Renal cortical epithelial cell (primary cell): ENCODE data around the gene SP6. TPM values are rescaled to one million over a fixed set of nuclear protein-coding genes. Genes with fewer than 3 reads are reported as not detected.

ENCODE experiments used
- DNase-seq: peaks from one replicate; pipeline ENCODE4 v3.0.0-alpha.2; 2011; ENCODE audit warnings: low read depth
- total RNA-seq: library from RNA; depleted of rRNA; stranded (reverse); fragments of >200 nt; gene quantifications from 2 replicates; pipeline ENCODE4 v1.2.3, GENCODE V29; 2014

The SP6 gene
- total RNA-seq, 1 donor from 2014 or later, result 1.2 TPM

DNA sequence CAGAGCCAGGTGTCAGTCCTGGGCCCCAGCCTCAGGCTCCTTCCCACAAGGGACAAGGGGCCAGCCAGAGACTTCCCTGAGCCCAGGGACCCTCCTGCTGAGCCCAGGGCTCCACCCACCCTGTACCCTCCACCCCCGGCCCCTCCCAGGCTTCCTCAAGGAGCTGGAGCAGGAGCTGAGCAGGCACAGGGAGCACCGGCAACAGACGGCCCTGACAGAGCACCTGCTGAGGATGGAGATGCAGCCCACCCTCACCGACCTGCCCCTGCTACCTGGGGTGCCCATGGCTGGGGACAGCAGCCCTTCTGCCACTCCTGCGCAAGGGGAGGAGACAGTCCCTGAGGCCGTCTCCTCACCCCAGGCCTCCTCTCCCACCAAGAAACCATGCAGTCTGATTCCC lies 14.4 kb downstream of the SP6 start:
- no peak for DNase-seq

DNA sequence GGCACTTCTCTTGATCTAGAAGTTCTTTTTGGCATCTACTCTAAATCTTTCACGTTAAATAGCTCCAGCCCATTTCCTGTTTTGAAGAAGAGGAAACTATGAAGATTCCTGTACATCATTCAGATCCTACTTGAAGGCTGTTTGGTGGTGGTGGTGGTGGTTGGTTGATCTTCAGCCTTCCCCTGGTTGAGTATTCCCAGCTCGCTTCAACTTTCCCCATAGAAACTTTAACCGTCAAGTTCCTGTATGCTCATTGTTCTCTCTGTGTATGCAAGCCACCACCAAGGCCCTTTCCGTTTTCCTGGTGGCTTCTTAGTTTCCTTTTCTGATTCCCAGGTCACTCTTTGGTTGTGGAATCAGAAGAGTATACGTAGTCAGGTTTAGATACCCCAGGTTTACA lies 16.2 kb downstream of the SP6 start:
- DNase-seq, result no peak

DNA sequence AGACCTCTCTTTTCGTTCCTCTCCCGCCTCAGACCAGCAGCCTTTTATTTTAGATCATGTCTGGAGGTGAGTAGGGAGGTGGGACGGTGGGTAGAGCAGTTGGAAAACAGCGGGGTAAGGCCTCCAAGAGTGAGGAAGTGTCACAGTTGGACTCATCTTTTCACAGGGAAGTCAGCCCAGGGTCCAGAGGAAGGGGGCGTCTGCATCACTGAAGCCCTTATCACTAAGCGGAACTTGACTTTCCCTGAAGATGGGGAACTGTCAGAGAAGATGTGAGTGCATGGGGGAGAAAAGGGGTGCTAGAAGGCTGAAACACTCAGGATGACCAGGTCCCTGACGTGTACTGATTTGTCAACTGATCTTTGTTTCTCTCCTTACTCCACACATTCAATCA lies 19.0 kb downstream of the SP6 start:
- DNase-seq, result no peak

DNA sequence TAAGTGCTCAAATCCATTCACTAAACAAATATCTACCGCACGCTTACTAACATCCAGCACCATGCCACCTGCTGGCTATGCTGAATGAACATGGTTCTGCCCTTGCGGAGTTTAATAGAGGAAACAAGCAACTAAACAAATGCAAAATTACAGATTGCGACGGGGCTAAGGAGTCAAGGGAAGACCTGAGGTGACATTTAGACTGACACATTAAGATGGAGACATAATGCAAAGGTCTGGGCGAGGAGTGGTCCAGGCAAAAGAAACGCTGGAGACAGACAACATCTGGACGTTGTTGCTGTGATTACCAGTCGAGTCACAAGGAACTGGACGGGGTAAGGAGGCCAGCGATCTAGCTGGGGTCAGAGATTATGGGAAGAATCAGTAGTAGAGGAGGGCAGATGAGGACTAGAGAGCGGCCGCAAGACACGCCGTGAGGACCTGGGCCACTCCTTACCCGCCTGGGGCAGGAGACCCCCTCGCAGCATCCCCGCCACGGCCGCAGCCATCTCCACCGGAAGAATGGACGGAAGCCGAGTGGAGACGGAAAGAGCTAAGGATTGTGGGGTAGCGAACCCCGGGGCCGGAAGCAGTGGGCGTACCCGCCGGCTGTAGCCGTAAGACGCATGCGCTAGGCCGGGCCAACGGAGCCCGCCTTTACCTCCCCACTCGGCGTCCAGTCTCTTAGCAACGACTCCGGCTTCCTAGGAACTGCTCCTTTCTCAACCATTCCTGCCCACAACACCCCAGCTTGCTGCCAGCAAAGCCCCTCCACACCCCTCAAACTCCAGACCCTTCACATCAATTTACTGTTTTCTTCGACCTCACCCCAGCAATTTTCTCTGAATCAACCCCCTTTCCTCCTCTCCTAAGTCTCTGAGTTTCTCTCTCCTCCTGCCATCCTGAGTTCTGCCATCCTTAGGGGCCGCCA lies 19.7 kb downstream of the SP6 start, which contains the start of the genes LRRC46 and MRPL10:
LRRC46 (plus strand) TSS at position 668 of the 931 bp plus-strand sequence. CDS start 320 bp downstream, outside the sequence.
MRPL10 (minus strand) TSS at position 539 of the 931 bp plus-strand sequence; CDS start at position 509, 30 bp downstream.
- peak; percentile 81 for DNase-seq

DNA sequence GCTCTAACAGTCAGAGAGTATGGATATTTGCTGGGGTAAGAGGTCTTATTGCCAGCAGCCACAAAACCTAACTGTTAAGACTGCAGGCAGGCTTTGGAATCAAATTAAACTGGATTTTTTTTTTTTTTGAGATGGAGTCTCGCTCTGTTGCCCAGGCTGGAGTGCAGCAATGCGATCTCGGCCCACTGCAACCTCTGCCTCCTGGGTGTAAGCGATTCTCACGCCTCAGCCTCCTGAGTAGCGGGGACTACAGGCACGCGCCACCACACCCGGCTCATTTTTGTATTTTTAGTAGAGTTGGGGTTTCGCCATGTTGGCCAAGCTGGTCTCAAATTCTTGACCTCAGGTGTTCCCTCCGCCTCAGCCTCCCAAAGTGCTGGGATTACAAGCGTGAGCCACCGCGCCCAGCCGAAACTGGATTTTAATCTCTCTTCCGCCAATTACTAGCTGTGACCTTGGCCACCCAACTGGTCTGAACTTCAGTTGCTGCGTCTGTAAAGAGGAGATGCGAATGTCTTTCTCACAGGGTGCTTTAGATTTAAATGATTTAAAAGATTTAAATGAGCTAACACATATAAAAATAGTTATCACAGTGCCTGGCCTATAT lies 20.5 kb downstream of the SP6 start:
- DNase-seq, result no peak

DNA sequence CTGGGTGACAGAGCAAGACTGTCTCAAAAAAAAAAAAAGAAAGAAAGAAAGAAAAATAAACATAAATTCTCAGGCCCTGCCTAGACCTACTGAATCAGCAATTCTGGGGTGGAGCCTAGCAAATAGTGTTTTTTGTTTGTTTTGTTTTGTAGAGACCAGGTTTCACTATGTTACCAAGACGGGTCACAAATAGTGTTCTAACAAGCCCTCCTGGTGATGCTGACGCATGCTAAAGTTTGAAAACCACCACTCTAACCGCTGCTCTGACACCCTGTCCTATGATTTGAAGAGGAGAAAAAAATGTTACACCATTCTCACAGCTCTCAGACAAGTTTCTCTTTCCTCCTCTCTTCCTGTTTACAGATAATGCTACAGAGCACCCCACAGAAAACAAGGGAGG lies 21.1 kb downstream of the SP6 start:
- DNase-seq, result no peak

DNA sequence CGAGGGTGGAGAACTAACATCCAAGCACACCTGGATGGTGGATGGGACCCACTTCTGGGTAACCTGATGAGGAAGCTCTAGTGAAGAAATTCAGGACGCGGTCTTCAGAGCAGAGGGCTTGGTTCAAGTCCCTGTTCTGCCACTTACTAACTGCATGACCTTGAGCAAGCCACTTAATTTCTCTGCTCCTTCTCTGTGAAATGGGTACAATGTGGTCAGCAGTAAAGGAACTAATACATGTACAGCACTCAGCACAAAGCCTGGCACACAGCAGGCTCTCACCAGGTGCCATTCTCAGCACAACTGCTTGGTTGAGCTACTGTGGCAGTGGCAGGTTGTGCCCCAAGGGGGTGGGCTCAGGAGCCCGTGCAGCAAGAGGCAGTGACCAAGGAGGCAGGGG lies 27.4 kb downstream of the SP6 start:
- DNase-seq, result no peak

DNA sequence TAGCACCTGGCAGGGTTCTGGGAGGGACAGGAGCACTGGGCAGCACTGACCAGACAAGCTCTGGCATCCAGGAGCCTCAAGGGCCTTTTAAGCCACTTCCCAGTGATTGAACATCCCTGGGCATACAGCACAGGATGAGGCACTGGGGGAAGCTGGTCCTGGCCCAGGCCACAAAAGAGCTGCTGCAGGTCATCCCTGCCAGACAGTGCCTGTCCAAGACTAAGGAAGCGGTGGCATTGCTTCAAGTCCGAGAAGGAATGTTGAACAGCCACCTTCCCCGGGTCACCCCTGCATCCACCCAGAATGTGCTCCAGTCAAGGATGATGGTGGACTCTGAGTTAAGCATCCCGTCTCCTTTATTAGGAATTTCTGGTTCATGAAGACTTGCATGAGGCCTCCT lies 28.2 kb downstream of the SP6 start:
- DNase-seq, result no peak

DNA sequence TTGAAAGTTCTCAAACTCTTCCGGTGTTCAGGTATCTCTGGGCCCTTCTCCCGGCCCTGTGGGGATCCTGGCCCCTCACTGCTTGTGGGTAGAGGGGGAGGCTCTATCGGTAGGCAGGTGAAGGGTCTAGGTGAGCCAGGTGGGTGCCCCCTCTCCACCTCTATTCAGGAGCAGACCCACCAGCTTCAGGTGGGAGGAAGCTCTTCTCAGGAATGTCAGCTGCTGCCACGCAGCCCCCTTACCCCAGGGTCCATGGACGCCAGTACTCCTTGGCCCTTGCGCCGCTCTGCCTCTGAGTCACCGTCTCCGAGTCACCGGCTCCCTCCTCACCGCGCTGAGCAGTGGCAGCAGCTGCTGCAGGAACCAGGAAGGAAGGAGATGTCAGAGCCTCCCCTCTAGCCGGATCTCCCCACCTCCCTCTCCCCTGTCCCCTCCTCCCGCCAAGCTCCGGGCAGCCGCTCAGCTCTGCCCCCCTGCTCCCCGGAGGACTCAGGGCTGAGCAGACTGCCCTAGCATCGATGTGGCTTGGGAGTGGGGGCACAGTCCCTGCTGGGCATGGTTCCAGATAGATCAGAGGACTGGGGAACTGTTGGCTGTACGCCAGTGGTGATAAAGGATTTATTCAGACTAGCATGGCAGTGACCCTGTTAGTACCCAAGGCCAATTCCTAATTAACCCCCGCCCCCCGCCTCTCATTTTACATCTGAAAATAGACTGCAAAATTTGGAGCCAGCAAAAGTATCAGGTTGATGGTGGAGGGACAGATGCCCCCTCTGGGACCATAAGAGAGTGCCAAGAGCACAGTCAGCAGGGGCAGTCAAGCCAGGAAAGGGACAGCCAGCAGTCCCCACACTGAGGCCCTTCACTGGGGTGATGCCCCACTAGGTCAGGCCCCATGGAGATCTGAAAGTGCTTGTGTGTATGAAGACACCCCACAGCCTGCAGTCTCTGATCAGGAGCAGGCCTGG lies 29.3 kb downstream of the SP6 start, which contains the start of gene OSBPL7:
OSBPL7 (minus strand) TSS at position 371 of the 968 bp plus-strand sequence. CDS start 1,516 bp downstream, outside the sequence.
- peak; percentile 80 for DNase-seq

DNA sequence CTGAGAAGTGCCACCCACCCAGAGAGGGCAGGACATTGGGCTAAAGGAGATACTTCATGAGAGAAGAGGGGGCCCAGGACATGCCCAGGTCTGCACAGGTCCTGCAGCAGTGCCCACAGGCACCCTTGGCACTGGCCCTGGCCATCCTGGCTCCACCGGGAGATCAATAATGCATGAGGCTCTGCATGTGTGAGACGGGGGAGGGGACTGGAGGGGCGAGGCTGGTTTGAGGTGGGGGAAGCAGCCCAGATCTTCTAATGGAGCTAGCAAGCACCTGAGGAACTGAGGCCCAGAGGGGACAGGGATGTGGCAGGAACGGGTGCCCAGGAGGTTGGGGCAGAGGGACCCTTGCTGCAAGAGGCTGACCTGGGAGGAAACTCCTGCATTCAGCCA lies 29.9 kb downstream of the SP6 start:
- DNase-seq, result no peak

DNA sequence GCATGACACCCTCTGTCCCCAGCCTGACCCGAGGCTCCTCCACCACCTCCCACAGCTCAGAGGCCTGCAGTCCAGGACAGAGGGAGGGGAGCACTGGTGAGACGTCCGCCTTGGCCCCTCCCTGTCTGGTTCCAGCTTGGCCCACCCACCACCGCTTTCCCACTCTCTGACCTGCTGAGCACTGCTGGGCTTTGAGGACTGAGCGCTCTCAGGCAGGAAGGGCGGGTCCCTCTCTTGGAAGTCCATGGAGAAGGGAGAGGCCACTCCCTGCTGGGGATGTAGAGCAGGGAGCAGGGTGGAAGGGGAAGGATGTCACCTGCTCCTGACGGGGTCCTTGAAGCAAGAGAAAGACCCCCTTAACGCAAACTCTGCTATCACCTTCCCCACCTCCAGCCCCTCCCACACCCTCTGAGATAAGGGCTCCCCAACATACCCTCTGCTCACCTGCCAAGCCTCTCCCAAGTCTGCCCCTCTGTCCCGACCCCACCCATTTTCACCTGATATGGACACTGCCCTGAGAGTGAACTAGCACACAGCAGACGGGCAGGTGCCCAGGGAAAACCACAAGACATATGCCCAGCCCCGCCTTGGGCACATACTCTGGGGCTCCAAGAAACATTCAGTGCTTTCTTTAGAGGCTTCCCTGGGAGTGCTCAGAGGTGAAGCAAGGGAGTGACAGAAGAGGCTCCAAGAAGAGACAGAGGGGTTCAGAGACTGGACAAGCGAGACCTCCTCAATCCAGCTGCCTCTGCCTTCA lies 30.8 kb downstream of the SP6 start:
- no peak for DNase-seq

DNA sequence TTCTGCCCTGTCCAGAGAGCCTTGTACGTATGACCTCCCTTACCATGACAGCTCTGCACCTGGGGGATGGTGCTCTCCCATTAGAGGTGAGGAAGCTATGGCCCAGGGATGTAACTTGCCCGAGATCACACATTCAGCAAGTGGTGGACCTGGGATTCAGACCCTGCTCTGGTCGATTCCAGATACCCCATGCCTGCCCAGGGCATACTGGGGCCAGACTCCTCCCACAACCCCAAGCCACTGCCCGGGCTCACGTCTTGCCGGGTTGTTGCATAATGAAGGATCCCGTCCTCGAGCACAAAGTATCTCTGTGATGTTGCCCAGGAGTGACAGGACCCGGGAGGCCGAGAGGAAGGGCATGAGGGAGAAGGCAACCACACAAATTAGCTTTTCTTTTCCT lies 31.5 kb downstream of the SP6 start:
- DNase-seq, result no peak

DNA sequence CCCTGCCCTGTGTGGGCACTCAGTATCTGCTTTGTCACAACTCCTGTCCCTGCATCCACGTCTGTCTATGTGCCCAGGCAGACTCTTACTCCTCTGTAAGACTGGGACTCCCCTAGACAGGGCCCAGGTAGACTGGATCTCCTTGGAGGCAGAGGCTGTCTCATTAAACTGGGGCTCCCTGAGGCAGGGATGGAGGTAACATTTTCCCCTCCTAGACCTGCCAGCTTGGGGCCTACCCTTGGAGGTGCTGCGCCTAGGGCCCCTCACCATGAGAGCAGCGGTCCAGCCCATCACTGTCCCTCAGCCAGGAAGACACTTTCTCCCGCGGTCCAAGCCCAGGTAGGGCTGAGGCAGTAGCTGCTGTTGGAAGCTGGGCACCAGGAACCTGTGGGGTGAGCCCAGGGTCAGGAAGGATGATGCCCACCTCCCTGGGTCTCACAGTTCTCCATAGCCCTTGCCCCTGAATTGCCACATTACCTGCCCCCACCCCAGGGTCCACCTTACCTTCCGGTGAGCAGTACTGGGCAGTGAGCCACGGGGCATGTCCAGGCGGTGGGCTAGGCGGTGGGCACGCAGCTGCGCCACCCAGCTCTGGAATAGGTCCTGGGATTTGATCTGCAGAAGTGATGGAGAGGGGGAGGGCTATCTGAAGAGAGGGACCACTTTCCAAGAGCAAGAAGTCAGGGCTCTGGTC lies 32.8 kb downstream of the SP6 start:
- no peak for DNase-seq

DNA sequence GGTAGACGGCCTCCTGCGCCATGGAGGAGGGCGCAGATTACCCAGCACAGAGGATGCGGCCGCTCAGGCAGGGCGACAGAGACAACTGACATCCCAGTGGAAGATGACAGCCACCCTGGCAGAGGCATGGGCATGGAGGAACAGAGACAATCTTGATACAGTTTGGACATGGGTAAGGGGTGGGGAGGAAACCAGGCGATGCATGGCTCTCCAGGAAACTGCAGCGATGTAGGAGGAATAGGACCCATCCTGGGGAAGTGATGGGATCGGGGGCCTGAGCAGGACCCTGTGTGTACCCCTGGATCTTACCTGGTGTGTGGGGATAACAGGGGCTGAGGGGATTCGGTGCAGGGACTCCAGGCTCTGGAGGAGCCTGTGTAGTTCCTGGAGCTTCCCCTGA lies 34.0 kb downstream of the SP6 start:
- DNase-seq, result no peak

DNA sequence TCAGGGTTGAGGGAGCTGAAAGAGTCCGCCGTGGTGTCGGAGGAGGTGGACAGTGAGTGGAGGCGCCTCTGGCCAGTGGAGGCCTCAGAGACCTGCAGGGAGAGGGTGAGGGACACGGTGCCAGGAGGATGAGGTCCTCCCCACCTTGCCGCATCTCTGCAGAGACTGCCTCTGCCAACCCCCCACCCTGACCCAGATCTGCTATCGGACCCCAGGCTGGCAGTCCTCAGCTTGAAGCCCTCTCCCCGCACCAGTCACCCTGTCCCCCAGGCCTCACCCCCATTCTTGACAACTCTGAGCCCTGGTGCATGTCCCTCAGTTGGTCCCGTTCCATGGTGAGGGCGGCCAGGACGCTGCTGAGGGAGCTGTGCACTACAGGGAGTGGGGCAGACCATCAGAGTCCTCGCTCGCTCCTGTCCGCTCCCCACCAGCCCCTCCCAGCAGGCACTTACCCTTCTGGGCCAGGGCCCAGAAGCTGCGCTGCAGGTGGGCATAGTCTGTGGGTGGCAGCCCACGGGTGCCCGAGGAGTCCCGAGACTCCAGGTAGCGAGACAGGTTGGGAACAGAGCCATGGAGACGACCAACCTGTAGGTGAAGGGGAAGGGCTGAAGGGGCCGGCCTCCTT lies 34.7 kb downstream of the SP6 start:
- DNase-seq, result no peak

DNA sequence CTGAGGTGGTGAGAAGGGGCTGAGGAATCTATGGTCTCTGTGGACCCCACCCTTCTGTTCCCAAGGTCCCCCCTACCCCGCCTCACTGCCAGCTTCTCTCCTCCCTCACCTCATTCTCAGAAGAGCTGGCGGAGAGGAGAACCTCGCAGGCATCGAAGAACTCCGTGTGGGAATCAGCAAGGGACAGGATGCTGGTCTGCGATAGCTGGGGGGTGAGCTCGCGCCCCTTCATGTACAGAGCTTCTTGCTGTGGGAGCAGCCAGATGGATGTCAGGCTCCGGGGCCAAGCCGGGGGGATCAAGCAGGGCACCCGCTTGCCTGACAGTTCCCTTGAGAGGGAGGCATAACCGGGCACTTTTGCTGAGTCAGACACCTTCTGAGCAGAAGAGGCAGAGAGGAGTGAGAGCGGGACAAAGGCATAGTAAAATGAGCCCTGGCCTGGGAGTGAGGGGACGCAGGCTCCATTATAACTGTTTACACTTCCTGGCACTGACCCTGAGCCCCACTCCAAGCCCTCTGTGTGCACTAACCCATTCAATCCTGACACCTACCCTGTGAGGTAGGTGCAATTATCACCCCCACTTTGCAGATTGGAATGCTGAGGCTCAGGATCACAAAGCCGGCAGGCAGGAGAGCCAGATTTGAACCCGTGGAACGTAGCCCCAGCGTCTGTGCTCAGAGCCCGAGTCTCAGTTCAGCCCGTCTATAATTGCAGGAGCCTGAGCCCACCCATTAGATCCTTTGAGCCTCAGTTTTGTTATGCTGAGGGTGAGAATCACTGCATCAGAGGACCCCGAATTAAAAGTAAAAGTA lies 35.7 kb downstream of the SP6 start:
- no peak for DNase-seq

DNA sequence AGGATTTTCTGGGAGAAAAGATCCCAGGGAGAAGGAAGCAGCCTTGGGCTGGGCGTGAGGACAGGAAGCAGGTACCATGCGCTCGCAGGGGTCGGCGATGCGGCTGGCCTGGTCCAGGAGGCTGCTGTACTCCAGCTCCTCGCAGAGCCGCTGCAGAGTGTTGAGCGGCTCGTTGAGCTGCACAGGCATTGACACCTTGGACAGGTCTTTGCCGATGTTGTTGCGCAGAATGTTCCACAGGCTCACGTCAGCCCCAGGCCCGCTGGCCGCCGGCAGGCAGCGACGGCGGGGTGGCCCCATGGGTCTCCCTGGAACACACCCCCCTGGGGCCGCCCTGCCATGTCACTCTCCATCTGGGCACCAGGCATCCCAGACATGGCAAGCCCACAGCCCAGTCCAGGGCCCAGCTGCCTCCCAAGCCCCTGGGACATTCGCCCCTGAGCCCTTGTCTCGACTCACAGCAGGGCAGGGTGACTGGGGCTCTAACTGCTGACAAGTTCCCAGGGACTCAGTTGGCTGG lies 37.4 kb downstream of the SP6 start:
- DNase-seq, result no peak

DNA sequence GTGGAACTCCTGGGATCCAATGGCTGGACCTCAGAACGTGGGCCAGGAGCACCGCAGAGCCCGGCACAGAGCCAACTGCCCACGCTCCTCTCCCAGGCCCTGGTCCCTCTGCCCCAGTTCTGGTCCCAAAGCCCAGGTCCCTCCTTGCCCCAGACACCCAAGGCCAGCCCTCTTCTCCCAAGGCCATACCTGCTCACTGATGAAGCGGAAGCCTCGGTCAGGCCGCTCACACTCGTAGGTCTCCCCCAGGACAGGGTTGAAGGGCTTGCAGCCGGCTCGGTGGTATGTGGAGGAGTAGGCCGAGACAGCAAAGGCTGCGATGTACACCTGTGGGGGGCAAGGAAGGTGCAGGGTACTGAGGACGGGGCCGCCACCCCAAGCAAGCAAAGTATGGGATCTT lies 37.9 kb downstream of the SP6 start:
- no peak for DNase-seq
